ENCODE results near the gene IQSEC3.
"Not testable (repeated sequence)": the region's sequence is repeated elsewhere in the genome, so short reads cannot be mapped to it uniquely, and the experiment has no call there.

The IQSEC3 gene

DNA sequence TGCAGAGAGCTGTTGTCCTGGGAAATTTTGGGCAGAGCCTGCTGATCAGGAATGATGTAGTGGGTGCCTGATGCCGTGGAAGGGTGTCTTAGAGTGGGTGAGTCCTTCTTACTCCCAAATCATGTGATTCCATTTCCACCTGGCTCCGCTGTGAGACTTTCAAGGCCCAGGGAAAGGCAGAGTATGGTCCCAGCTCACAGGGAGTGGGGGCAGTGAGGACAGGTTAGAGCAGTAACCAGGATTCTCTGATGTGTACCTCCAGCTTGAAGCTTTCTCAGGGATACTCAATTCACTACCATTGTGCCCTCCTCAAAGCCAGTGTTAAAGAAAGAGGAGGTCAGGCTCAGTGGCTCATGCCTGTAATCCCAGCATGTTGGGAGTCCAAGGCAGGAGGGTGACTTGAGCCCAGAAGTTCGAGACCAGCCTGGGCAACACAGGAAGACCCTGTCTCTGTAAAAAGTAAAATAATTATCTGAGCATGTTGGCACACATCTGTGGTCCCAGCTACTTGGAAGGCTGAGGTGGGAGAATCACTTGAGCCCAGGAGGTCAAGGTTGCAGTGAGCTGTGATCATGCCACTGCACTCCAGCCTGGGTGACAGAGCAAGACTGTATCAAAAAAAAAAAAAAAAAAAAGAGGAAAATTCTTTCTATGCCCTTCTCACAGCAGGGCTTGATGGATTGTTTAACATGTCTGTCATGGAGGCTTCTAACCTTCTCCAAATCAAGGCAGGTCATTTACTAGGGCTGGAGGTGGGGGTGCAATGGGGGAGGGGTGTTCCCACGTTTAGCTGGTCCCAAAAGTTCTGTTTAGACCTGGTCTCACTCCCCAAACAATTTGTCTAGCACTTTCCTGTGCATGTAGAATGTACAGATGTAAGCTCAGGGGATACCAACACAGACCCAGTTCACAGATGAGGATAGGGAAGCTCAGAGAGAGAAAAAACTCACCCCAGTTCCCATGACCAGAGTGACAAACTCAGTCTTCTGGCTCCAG lies 12.5 kb upstream of the IQSEC3 start:
- no peak for DNase-seq

GRCh38 chr12:54750-55535 lies 11.6 kb upstream of the IQSEC3 start:
- DNase-seq = no peak

DNA sequence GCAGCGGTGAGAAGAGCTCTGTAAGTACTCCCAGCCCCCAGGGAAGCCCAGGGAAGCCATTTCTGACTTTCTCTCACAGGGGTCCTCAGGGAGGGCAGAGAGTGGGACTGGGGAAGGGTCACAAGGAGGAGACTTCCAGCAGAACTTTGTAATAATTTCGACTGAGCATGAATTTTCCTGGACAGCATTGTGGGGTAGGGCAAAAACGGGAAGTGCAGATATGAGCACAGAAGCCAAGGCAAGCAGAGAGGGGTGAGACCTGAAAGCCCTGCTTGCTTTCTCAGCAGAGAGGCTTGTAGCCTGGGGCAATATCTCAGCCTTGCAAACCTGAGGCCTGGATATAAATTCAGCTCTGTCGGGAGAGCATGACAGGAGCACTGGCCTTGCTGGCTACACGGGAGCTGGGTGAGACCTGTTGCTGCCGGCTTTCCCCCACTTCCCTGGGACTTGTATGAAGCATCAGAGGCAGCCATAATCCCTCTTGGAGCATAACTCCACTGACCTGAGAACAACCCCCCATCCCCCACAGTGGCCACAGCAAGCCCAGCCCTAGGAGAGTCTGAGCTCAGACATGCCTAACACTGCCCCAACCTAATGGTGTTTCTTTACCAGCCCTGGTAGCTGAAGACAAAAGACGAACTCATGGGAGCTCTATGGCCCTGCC lies 9.8 kb upstream of the IQSEC3 start:
- no peak for DNase-seq

GRCh38 chr12:57539-57938 lies 9.0 kb upstream of the IQSEC3 start:
- DNase-seq = no peak

GRCh38 chr12:58832-59231 lies 7.7 kb upstream of the IQSEC3 start:
- no peak for DNase-seq

DNA sequence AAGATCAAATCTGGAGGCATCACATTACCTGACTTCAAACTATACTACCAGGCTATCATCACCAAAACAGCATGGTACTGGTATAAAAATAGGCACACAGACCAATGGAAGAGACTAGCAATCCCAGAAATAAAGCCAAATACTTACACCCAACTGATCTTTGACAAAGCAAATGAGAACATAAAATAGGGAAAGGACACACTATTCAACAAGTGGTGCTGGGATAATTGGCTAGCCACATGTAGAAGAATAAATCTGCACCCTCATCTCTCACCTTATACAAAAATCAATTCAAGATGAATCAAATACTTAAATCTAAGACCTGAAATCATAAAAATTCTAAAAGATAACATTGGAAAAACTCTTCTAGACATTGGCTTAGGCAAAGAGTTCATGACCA lies 4.7 kb upstream of the IQSEC3 start:
- not testable (repeated sequence) for DNase-seq

DNA sequence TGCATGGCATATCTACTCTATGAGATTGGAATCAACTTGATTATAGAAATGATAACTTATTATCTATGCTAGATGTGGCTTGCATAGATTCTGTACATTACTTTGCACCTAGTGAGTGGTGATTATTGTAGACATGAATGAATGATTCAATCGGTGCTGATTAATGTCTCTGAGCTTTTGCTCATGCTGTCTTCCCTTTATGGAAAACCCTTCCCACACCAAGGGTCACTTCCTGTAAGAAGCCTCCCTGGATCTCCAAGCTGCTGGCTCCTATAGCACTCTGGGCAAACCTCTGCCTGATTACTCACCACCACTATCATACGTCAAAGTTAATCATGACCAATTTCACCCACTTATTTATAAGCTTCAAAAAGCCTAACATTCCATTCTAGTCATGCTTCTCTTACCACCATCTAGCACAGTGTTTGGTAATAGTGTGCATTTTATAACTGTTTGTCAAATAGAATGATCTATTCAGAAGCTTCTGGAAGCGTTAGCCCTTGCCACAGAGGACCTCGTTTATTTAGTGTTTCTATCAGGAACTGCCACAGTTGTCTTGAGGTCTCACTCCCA lies 990 bp upstream of the IQSEC3 start:
- not testable (repeated sequence) for DNase-seq

DNA sequence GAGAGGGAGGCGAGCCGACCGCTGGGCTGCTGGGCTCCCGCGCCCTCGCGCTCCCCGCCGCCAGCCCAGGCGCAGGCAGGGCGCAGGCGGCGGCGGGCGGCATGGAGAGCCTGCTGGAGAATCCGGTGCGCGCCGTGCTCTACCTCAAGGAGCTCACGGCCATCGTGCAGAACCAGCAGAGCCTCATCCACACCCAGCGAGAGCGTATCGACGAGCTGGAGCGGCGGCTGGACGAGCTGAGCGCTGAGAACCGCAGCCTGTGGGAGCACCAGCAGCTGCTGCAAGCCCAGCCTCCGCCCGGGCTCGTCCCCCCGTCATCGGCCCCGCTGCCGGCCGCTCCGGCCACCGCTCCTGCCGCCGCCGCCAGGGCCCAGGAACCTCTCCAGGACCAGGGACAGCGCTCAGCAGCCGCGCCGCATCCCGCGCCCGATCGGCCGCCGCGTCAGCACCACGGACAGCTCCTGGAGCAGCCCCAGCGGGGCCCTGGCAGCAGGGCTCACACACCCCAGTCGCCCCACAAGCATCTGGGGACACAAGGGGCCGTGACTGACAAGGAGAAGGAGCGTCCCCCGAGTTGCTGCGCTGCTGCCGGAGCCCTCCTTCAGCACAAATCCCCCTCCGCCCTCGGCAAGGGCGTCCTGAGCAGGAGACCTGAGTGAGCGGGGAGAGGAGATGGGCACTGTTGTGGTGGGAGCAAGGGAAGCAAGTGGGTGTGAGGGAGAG lies 376 bp downstream of the IQSEC3 start:
- DNase-seq = not testable (repeated sequence)

DNA sequence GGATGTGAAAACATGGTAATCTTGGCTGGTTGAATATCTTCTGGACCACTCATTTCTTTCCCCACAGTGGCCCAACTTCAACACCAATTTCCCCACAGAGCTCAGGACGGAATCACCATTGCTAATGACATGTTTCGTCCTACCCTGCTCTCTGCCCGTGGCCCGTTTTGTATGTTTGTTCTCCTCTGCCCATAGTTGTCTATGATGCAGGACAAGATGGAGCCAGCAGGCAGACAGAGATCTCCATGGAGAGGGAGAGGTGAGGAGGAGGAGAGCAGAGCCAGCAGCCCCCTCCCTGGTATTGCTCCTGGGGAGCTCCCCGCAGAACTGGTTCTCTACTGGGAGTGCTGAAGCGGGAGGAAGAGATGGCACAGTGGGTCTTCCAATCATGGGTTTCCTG lies 3.1 kb downstream of the IQSEC3 start:
- not testable (repeated sequence) for DNase-seq

GRCh38 chr12:70541-70940 lies 4.0 kb downstream of the IQSEC3 start:
- not testable (repeated sequence) for DNase-seq

DNA sequence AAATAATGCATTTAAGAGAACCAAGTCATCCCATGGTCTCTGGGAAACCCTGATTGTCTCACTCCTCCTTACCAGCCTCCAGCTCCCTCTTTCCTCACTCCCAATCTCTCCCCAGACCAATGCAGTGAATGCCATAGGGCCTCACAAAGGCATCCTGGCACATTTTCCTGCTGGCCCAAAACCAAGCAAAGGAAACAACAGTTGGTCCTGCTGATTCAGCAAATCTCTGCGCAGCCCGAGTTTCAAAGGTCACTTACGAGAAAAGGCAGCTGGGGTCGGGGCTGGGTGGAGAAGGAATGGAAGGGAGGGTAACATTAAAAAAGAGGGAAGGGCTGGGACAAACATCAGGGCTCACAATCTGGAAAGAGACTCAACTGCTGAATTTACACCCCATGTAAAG lies 5.5 kb downstream of the IQSEC3 start:
- not testable (repeated sequence) for DNase-seq

DNA sequence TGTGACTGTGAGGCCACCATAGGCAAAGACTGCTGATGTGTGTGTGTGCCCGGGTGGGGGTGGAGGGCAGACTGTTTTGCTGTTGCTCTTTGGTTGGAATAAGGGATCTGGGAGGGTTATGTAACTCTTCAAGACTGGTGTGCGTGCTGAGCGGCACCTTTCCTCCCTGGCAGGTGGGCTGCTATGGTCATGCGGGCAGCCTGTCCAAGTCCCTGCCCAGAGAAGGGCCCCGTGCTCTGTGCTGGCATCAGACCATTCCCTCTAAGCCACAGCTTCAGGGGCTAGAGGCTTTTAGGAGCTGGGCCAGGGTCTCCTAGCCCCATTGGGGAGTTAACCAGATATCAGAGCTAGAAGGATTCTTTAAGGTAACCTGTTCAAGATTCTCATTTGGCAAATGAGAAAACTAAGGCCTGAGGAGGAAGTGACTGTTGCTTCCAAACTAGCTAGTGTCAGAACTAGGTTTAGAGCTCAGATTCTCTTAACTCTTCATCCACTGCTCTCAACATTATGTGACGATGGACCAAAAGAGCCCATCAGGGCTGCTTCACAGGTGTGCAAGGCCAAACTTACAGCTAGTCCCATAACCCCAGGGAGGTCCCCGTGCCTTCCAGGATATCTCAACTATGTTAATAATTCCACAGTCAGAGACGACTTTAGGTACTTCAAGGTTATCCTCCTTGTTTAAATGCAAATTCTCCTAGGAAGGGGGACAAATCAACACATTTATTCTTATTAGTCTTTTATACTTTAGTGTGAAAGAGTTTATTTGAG lies 8.0 kb downstream of the IQSEC3 start:
- not testable (repeated sequence) for DNase-seq

DNA sequence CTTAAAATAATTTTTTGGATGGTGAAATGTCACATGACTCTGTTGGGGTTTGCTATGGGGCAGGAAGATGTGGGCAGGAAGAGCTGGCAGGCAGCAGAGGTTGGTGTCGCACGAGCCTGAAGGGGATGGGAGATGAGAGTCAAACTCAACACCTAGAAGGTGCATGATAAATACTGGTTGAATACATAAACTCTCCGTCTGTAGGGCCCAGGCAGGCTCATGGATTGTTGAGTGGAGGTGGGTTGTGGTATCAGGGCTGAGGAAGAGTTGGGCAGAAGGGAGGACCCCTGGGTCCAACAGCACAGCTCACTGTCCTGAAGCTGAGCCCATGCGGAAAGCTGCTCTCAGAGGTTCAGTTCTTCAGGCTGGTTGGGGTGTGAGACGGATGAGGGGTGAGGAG lies 9.0 kb downstream of the IQSEC3 start:
- not testable (repeated sequence) for DNase-seq

DNA sequence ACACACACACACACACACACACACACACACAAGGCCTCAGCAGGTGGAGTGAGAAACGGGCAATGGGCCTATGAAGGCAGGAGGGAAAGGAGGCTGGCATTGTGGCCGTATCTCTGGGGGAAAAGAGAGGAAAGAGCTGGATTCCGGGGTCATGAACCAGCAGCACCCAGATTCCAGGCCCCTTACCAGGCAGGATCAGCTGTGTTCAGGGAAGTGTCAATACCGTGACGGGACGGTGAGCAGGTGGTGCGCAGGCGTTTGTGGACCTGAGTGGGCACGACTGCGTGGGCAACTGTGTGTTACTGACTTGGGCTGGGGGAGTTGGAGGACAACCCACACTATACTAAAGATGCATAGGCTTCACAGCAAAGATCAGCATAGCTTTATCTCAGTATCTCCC lies 9.5 kb downstream of the IQSEC3 start:
- DNase-seq = not testable (repeated sequence)

DNA sequence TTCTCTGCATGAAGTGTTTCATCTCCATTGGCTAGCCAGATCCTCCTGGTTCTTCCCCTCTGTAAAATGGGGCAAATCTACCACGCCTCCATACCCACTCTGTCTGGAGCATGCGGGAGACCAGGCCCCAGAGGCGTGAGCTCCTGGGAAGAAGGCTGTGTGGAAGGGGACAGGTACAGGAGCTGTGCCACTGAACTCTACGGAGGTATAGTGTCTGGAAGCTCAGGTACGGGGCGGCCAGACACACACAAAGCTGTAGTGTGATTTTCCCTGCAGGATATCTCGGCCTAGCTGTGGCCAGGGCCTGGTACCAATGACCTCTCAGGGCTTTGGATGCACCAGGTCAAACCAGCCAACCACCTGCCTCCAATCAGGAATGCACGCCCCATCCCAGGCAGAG lies 10.0 kb downstream of the IQSEC3 start:
- not testable (repeated sequence) for DNase-seq

GRCh38 chr12:77101-77719 lies 10.6 kb downstream of the IQSEC3 start:
- DNase-seq = not testable (repeated sequence)

GRCh38 chr12:77769-78383 lies 11.3 kb downstream of the IQSEC3 start:
- not testable (repeated sequence) for DNase-seq

DNA sequence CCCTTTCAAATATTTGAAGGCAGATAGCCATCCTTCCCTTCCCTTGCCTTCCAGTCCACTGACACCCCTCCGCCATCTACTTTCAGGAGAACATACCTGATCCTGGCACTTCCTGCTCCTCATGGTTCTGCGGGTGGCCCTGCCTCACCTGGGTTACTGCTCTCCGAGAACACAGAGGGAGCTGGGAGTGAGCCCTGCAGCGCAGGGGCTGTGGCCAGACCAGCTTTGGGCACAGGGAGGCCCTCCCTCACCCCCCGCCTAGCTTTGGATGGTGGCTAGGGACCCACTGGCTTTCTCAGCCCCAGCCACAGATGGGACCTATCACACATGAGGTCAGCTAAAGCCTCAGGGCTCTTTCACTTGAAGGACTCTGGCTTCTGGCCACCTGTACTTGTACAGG lies 12.4 kb downstream of the IQSEC3 start:
- no peak for DNase-seq

DNA sequence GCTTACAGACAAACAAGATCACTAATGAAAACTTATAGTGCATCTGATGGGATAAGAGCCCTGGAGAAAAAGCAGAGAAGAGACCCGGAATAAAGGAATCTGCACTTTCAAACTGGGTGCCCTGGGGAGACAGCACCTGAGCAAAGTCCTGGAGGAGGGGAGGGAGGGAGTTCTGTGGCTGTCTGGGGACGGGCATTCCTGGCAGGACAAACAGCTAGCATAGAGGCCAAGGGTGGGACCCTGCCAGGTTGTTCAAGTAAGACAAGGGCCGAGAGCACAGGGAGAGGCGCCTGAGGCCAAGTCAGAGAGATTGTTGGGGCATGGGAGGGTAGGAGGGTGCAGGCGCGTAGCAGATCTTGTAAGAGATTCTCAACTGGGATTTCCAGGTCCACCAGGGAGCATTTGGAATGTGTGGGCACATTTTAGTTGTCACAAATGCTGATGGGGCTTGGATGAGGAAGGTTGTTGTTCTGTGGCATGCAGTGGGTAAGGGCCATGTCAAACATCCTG lies 14.2 kb downstream of the IQSEC3 start:
- no peak for DNase-seq

DNA sequence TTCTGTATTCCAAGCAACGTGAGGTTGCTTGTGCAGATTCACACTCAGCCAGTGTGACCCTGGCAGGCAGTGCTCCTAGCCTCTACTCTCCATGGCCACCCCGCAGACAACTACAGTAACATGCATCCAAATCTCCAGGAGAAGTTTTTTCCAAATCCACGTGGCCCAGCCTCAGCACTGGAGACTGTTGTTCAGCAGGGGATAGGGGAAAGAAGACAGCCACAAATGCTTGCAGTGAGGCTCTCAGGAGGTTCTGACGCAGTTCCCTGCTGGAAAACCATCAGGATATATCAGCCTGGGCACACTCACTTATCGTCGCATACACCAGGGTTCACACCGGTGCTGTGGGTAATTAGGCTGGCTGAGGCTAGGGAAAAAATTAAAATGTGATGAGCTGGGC lies 16.2 kb downstream of the IQSEC3 start:
- DNase-seq = no peak

Data from NCI-H510A (cell line).